Nucleus accumbens (tissue), 56 donors: ENCODE results near the gene AOPEP.
A peak's percentile ranks its signal among the peaks of the same experiment; 100 is the strongest.

Experiments
- DNase-seq, 56 donors: peaks; one replicate each; lab custom pipeline; 2025; lab: John Stamatoyannopoulos, UW

The AOPEP gene

DNA sequence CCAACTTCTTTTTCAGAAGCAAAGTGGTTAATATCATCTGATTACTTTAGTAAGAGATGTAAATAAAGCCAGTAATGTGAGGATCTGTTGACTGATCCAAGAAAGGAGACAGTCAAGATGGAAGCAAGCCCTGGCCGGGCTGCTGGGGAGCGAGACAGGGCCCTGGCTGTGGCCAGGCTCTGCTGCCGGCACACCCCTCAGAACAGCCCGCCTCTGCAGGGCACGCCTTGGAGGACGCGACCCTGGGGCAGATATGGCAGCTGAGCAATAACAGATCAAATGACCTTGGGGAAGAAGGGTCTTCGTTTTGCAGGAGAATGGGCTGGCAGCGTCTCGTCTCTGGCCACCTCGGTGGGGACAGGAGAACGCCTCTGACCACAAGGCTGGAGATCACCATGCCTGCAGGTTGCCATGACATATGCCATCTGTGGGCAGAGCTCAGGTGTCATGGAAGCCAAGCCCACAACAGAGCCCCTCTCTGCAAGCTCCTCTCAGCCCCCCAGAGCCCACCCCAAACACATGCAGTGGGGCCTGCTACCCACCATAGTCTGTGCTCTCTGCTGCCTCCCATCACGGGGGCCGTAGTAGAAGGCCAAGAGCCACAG lies 384.5 kb downstream of the AOPEP start:
- no peak for DNase-seq

DNA sequence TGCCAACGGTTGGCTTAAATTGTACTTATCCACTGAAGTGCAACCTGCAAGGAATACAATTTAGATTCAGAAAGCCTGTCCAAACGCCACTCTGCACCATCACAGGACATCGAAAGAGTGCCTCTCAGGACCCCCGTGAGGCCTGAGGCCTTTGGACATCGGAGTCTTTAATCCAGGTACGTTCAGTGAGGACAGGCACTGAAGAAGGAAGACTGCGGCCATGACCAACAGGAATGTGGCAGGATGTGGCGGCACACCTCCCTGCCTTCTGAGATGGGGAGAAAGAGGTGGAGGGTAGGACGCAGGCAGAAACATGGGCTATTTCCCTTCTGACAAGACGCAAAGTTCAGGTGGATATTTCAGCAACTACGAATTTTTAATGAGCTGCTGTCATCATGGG lies 385.2 kb downstream of the AOPEP start:
- no peak for DNase-seq

DNA sequence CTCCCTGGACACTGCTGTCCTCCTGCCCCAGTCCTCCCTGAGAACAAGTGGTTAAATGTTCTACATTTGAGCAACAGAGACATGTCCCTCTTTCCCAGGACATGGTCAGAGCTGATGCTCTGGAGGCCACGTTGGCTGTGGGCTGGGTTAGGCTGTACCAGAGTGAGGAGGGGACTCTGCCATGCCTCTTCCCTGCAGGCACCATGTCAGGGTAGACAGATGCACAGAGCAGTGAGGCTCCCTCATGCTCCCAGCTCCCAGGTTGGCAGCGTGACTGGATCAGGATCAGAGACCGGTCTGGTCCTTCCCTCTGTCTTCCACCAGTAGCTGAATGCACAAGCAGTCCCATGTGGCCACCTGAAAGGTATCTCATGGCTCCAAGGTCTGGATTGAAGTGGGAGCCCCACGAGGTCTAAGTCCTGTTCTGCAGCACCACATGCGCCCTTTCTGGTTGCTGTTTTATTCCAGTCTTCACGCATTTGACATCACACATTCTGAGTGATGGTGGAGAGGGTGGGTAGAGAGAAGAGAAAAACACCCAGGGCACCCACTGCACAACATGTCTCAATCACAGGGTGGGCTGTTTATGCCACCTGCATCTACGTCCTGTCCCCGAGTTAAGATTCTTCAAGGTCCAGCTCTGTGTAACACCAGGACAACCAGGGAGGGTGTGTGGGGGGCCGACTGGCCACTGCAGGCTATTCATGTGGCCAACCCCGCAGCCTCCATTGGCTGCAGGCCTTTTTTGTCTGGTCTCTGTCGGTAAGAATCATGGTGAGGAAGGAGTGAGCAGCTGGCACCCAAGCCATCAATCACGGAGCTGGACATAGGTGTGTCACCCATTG lies 386.2 kb downstream of the AOPEP start:
- DNase-seq, result no peak

DNA sequence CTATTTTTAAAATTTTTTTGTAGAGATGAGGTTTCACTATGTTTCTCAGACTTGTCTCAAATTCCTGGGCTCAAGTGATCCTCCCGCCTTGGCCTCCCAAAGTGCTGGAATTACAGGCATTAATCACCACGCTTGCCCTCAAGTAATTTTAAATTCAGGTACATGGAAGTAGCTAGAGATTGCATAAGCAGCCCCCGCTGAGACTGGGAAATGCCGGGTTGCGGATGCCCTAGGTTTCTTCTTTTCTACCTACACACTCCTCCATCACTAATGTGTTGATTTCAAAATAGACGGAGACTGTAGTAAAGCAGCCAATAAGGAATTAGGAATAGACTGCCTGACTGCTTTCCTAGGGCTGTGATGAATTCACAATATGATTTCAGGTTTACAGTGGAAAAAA lies 388.6 kb downstream of the AOPEP start:
- peak in 13 of 56 donors; percentile 11 to 67 (median 43) for DNase-seq

DNA sequence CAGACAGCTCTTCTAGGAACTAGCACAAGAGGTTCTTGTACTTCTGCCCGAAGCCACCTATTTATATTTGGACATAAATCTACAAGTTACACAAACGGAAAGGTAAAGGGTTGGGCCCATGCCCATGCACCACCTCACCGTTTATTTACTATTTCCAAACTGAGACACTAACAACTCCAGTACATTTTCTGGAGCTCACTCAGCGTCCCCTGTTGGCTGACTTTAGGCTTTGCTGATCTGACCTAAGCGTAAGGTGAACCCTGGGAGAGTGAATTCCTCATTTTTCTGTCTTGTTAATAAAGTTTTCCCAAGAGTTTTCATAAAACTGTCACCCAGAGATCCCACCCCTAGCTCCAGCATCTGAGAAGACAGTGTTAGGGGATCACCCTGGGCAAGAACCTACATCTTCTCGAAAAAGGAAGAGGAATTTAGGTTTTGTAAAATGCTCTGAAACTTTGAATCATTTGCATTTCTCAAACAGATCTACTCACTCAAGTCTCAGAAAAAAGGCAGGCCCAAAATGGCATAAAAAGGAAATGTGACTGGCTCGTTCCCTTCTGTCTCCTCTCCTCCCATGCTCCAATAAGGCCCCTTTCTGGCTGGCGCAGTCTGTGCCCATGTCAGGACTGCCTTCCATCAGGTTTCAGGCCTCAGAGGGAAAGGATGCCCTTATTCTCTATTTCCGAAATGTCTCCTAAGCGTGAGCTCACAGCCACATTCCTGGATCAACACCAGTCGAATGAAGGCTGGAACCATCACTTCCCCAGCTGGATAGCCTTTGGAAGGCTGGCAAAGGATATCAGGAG lies 389.7 kb downstream of the AOPEP start:
- DNase-seq, result no peak

DNA sequence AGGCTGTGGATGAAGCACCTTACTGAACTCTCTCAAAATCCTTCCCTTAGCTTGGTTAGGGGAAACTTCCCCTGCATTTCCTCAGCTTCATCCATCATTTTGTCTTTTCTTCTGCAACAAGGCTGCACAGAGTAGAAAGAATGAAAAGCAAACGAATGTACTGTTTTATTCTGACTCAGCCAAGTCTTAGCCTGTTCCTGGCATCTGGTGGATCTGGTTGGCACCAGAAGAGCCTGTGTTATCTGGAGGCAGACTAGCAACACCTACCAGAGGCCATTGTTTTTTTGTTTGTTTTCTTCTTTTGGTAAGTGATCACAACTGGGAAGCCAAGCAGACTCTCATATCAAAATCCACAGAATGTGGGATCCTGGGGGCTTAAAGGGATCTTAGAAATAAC lies 390.3 kb downstream of the AOPEP start:
- DNase-seq, result no peak

DNA sequence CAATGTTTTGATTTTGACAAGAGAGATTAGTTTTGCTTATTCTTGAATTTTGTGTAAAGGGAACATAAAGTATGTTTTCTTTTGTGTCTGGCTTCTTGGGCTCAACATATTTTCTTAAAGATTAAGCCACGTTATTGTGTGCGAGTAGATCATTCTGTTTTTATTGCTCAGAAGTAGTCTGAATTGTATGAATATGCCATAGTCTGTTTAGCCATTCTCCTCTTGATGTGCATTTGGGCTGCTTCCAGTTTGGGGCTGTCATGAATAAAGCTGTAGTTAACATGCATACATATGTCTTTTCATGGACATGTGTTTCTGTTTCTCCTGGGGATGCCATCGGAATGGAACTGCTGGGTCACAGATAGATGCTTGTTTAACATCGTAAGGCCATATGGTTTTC lies 392.1 kb downstream of the AOPEP start:
- DNase-seq, result no peak

DNA sequence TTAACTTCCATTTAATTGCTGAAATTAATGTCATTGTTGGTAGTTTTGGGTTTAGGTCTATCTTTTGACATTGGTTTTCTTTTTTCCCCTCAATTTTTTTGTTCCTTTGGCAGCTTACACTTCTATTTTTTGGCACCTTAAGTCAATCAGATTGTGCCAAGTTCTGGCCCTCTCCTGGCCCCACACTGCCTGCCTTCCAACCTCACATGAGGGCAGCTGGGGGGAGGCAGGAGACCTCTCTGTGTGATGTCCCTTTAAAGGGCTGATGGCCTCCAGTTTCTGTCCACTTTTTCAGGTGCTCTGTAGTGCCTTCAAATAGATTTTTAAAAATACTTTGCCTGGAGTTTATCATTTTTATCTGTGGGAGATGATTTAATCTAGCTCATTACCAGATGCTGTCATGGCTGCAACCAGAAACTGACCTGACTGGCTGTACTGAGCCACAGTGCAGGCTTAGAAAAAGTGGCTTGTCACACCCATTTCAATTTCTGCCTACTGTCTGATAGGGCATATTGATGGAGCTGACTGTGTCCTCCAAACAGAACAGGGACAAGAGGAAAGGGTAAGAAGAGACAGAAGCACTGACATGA lies 394.4 kb downstream of the AOPEP start:
- DNase-seq, result no peak

DNA sequence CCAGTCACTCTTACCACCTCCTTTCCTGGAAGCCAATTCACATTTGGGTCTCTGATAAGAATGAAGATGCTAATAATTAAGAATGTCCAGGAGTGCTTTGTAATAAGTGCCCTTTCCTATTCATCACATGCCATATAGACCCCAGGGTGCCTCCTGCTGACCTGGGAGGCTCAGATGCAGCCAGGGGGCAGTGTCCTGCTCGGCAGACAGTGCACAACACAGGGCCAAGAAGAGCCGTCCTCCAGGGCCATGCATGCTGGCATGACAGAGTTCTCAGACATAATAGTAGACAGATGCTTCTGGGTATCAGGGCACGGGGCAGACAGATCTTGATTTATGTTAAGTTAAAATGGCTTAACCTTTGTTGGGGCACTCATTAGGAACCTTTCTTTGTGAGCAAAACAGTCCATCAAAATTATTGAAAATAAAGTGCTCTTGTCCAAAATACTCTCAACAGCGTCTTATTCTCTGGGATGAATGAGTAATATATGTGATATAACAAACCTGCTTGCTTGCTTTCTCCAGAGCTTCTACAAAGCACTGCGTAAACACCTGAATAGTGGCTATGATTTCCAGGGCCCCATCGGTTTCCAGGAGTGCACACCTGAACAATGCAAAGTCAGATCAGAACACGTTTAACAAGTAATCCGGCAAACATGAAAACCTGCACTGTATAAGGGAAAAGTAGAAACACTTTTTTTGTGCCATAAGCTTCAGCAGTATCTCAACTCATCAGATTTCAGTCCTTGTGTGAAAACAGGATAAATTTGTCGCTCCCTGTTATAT lies 398.3 kb downstream of the AOPEP start:
- DNase-seq, result peak in 3 of 56 donors; percentile 19 to 27 (median 24)

DNA sequence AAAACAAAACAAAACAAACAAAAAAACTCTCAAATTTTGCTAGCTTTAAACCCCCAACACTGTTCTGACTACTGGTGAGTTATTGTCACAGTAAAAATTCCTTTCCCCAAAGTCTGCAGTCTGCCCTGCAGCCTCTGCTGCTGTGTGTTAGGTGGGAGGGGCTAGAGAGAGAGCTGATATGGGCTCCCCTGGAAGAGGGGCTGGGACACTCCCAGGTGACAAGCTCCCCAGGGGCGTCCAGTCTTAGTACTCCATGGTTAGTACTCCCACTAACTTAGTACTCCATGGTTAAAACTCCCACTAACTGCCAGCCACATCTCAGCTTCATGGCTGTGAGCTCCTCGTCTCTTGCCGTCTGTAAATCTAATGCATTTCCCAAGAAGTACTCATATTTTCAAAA lies 399.2 kb downstream of the AOPEP start:
- no peak for DNase-seq

DNA sequence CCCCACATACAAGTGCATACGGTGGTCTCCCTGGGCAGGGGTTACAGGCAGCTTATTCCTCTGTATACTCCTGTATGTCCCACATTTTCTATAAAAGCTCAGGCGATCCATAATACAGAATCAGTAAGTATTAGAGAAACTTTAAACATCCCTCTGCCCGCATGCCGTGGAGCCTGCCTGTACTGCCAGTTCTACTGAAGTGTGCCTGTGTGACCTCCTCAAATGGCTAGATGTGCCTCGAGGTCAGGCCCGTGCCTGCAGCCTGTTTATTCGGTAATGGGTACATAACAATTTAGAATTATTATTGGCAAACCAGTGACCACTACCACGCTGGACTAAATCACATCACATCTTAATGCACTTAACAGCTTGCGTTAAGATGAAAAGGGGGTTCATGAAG lies 400.2 kb downstream of the AOPEP start:
- DNase-seq, result no peak

DNA sequence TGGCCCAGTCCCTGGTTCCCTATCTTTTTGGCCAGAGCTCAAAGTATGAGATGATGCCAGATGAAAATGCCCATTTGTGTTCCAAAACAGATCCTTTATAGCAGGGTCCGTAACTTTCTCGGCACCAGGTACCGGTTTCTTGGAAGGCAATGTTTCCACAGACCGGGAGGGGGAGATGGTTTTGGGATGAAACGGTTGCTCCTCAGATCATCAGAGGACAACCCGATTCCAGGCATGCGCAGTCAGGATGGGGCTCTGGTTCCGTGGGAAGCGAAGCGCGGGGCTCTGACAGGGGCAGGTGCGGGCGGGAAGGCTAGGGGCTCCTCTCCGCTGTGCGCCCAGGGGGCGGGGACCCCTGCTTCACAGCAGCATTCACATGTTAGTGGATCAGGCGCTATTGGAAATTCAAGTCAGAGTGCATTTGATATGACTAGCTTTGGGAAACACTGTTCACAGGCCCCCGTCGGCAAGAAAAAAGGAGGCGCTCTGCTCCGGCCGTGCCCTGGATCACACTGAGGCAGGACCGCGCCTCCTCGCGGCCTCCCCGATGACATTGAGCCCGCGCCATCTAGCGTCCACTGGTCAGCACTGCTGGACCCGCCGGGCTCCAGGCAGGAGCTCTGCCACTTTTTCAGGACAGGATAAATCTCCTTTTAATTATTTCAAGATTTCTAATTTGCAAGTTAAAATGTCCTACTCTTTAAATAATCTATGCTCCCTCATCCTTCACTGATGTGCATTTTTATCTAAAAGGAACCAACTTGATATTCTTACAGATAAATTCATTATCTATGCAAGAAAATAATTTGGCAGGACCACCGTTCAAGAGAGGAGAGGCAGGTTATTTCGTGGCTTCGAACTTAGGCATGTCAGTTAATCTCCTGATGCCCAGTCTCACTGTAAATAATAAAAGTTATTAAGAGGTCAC lies 401.0 kb downstream of the AOPEP start:
- DNase-seq, result peak in 54 of 56 donors; percentile 30 to 92 (median 76)

DNA sequence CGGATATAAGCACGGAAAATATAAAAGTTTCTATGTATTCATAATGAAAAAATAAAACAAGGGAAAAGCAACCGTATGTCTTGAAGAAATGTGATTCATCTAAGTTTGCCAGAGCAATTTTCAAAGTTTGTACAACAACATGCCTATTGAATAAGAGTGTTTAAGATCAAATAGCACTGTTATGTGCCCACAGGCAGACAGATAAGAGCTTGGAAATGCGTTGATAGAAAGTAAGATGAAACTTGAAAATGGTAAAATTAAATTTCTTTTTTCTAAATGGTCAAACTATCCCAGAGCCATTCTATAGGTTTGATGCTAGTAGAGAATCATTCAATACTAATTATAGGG lies 401.7 kb downstream of the AOPEP start:
- no peak for DNase-seq

DNA sequence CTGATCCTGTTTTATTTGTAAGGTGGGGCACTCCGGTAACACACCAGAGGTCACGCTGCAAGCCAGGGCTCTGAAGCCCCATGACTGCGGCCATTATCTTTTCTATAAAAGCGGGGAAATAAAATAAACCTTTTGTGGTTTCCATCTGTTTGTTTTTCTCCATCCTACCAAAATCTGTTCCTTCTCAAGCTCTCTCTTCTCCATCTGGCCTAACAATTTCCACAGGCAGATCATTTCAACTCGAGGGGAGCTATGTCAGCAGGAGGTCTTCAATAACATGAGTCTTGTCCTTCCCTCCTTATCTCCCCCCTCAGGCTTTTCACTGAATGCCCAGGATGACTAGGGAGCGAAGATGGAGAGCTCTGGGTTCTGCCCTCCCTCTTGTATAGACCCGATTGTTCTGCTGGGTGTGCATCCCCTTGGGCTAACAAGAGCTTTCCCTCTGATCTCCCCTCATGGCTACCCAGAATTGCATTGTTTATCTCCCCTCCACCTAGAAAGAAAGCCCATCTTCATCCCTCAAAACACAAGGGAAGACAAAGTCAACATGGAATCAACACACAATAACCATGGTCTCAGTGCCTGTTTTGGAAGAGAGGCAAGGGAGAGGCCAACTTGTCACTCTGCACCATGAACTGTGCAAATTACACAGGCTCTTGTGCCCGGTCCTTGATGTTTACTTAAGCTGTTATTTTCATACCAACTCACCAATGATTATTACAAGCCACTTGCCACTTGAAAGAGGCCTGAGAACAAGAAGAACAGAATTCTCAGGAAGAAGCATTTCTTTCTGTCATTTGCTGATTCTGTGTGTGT lies 403.2 kb downstream of the AOPEP start:
- no peak for DNase-seq

DNA sequence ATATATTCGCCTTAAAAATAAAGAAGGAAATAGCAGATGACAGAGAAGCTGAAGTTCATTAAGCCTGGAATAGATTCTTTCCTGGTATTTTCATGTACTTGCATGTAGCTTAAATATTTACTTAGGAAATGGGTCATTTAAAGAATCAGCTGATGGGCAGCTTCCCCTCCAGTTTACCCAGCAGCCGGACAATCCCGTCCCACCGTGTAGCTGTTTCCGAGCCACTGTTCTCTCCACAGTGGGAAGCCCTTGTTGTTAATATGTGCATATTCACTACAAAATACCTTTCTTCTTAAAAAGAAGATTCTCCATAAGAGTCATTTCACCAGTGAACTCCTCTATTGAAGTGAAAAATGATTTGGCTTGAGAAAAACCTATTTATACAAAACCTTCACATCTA lies 404.0 kb downstream of the AOPEP start:
- no peak for DNase-seq

DNA sequence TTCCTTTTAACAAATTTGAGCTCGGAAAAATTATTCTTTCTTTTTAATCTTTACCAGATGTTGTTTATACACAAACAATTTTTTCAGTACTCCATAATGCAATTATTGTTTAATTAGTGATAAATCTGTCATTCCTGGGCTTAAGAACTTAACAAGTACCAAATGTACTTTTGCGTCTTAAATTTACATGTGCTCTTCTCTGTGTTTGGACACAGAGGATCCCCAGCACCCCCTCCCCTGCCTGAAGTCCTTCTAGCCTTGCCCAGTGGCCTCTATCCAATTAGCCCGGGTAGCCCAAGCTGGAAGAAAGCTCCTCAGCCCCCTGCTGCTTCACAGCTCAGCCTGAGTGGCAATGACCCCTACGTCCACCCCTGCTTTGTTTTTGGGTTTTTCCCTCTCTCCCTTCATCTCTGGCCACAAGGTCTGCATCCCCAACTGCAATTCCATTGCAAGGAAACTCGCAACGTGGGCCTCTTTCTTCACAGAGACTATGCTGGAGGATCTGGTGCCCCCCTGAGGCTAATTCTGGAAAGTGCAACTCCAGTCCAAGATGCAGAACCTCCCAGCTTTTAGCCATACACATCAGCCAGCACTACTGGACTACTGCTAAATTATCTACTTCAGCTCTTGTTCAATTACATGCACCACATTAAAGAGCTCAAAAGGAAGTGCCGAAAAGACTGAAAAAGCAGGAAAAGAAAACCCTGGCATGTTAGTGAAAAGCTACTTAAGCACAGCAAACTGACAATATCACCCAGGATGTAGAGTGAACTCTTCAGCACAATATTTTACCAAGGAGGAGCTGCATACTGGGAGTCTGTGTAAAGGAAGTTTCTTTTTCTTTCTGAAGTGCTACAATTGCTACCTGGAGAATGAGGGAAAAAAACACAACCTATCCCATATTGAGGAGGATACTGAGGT lies 404.8 kb downstream of the AOPEP start:
- DNase-seq, result peak in 49 of 56 donors; percentile 15 to 85 (median 58)
